Measurements from ENCODE around the gene DCN.
A peak's percentile ranks its signal among the peaks of the same experiment; 100 is the strongest.

Gene DCN

GRCh38 chr12:91133871-91134270, 48.7 kb downstream of the DCN start:
- DNase-seq, result no peak

DNA sequence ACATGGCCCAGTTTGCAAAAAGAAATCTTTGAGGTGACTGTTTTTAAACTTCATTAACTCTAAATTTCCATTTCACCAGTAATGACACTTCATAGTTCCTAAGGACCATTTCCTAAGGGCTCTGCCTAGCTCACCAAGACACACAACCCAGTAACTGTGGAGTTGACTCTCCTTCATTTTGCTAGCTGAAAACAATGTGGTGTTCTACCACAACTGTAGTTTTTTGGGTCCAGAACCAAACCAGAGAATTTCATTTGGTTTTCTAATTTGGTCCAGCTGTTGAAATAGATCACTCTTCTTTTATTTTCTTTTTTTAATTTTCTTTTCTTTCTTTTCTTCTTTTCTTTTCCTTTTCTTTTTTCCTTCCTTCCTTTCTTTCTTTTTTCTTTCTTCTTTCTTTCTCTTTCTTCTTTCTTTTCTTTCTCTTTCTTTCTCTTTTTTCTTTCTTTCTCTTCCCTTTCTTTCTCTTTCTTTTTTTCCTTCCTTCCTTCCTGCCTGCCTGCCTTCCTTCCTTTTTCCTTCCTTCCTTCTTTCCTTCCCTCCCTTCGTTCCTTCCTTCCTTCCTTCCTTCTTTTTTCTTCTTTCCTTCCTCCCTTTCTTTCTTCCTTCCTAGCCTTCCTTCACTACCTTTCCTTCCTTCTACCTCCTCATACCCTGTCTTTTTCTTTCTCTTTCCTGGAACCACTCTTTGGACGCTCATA, 52.8 kb downstream of the DCN start:
- DNase-seq, result no peak

DNA sequence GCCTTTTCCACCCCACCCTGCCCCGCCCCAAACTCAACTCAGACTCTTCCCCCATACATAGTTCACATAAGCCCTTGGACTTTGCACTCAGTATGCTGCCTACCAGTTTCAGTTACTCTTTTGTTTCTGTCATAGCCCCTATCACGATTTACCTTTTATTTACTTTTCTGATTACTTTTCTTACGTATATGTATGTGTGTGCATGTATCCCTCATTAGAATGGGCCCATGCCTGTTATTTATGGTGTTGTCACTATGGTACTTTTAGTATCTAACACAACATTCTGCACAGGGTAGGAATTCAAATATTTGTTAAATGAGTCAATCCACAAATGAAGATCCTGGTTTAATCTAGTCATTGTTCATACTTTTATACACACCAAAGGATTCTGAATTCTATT, 54.9 kb downstream of the DCN start:
- no peak for DNase-seq

DNA sequence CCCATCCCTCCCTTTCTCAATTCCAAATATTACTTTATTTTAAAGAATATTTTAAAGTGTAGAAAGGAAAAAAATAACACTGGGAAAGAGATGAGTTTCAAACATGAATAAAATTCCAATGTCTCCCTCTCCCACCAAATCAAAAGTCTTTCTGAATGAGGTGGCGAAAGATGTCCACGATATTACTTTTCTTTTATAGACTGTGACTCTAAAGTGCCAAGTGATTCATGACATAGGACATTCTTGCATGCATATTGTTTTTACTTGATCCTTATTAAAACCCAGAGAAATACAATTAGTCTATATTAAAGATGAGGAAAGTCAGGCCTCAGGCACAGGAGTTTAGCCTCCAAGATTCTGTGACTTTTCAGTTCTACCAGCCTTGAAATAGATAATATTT, 55.3 kb downstream of the DCN start:
- DNase-seq, result no peak

DNA sequence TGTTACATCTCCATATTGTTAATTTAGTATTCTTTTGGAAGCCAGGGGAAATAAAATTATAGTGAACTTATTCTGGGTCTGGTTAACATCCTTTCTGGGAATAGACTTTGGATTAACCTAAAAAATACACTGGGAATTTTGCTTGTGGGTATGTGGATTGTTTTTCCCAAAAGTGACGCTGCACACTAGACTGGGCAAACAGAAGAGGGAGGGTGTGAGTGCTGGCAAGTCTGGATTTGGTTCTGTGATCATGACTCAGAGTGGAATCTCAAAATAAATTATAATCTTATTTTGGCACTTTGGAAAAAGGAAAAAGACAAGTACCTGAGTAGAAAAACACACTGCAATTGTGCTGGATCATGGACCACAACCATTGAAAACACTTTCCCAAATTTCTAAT, 56.1 kb downstream of the DCN start:
- no peak for DNase-seq

DNA sequence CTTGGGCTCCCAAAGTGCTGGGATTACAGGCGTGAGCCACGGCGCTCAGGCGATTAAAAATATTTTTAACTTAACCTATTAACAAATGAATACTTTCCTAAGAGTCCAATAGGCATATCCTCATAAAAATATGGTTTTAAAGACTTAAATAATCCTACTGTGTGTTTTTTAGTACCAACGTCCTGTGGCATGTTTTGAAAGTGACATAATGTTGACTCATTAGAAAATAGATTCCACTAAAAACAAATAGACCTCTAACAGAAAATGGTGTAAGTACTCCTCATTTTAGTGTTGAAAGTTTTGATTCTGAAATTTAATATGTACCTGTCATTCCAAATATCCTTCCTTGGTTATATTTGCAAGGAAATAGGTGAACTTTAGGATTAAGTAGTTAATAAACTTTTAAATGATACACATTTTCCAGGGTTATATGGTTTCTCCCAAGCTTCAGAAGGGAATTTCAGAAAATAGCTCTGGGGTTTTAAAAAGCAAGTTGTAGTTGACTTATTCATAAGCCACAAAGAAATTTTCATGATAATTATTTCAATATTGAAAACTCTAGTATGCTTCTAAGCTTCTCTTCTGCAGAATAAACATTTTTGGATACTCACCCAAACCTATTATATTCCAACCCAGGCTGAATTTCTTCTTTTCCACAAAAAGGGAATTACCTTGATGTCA, 59.2 kb downstream of the DCN start:
- DNase-seq, result no peak

DNA sequence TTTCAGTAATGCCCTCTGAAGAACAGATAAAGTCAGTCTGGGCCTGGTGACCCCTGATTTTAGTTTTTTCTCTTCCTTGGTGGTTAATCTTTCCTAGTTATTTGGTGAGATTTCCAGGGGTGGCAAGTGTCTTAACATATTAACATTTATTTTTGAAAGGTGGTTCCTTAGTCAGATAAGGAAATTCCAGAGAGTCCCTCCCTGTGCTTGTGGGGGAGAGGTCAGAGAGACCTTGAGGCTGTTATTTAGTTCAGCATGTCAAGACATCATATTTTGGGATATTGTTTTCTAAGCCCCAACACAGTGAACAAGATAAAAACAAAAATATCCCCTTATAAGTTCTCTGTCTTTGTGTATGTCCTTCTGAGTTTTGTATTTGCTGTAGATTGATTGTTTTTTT, 61.8 kb downstream of the DCN start:
- no peak for DNase-seq

DNA sequence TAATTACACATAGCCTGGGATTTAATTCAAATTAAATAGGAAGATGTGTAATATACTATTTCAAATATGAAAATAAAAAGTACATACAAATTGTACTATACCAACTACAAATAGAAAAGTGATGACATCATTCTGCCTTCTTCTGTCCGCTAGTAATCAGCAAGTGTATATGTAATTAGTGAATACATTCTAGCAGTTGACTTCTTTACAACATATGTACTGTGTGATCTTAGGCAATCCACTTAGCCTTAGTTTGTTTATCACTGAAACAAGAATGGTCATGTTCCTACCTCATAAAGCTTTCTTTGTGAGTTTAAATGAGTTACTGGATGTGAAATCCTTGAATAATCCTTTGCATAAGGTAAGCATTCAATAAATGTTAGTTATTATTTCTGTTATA, 63.5 kb downstream of the DCN start:
- DNase-seq, result no peak

DNA sequence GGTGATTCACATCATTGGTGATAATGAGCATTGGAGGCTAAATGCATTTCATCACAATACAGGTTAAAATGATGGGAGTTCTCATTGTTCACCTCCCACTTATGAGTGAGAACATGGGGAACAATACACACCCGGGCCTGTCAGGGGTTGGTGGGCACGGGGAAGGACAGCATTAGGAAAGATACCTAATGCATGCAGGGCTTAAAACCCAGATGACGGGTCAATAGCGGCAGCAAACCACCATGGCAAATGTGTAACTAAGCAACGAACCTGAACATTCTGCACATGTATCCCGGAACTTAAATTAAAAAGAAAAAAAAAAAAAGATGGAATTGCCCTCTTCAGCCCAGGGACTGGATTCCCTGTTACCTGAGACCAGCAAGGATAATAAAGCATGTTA, 69.0 kb downstream of the DCN start:
- DNase-seq, result no peak

GRCh38 chr12:91111366-91112325, 71.0 kb downstream of the DCN start, which contains the start of gene LUM:
Gene LUM, minus strand, starts transcription at chr12:91111494. Its CDS starts 2,515 bp downstream, at chr12:91108979.
- no peak for DNase-seq

DNA sequence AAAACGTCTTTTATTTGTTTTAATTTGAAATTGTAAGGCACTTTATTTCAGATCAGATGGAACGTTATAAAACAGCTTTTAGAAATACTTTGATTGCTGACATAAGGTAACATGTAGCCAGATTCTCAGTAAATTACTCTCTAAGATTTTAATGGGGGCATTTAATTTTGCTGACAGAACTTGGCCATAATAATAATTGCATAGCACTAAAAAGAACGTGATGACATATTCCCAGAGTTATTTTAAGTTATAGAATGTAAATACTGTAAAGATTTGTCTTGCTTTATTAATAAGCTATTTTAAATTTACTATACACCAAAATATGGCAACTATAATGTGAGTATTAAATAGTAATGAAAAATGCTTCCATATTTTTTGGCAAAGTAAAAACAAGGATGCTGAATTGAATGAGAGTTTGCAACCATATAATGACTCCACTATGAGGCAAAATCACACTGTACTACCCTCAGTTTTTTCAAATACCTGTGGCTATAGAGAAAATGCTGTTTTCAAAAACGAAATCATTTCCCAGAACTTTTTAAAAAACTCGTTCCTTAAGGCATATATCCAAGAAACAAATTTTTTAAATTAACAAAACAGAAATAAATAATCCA, 72.2 kb downstream of the DCN start:
- DNase-seq, result no peak

- no peak for DNase-seq
These were observed 72.9 kb downstream of the DCN start for GRCh38 chr12:91109581-91110310.

GRCh38 chr12:91109148-91109564, 73.5 kb downstream of the DCN start:
- DNase-seq, result peak; percentile 43

DNA sequence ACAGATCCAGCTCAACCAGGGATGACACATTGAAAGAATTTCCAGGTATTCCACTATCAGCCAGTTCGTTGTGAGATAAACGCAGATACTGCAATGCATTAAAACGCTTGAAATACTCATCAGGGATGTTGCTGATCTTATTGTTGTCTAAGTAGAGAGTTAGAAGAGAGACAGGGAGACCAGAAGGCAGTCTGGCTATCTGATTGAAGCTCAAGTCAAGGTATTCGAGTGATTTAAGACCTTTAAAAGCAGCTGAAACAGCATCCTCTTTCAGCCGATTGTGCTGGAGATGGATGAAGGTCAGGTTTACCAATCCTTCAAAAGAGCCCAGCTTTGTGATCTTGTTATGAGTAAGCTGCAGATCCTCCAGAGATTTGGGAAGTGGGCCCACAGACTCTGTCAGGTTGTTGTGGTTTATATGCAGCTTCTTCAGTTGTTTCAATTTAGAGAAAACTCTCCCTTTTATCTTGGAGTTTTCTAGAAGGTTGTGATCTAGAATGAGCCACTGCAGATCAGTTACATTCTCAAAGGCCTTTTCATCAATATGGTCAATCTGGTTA, 74.3 kb downstream of the DCN start:
- DNase-seq, result no peak

- no peak for DNase-seq
These were observed 76.3 kb downstream of the DCN start for GRCh38 chr12:91106283-91106682.

GRCh38 chr12:91105807-91106206, 76.8 kb downstream of the DCN start:
- no peak for DNase-seq

- DNase-seq, result no peak
These were observed 77.7 kb downstream of the DCN start for GRCh38 chr12:91104812-91105466.

- no peak for DNase-seq
These were observed 79.0 kb downstream of the DCN start for GRCh38 chr12:91103624-91104023.

DNA sequence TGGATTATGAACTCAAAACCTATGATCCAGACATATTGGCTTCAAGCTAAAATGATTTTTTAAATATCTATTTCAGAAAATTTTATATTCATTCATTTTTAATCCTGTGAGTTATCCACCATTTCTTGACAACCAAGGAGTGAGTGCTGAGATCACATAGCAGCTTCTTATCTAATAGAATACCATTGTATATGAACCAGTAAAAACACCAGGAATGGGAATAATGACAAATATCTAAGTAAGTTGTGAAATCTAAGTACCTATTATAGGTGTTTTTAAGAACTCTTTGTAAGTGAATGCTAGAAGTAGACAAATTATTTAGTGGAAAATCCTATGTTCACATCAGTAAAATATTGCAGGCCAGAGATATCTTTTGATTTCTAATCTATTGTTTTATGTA, 79.5 kb downstream of the DCN start:
- DNase-seq, result no peak

GRCh38 chr12:91100906-91101305, 81.7 kb downstream of the DCN start:
- DNase-seq, result no peak

- DNase-seq, result no peak
These were observed 82.8 kb downstream of the DCN start for GRCh38 chr12:91099836-91100235.
